H9 (cell line): ENCODE data around the gene MGMT. TPM values are rescaled to one million over a fixed set of nuclear protein-coding genes. Genes with fewer than 3 reads are reported as not detected.

Experiments used
- DNase-seq: peaks from one replicate; pipeline ENCODE4 v3.0.0-alpha.2; 2017
- H2AFZ ChIP-seq: one replicate; pipeline ENCODE4 v1.6.1; 2013; ENCODE audit warnings: mild to moderate bottlenecking, low read length, control low read depth, moderate library complexity
- H2AK5ac ChIP-seq: 2 replicates; pipeline ENCODE4 v1.6.1; 2013; ENCODE audit warnings: low read length, control low read depth, mixed read lengths; ENCODE audit not compliant: insufficient read length
- H2BK120ac ChIP-seq: one replicate; pipeline ENCODE4 v1.6.1; 2013; ENCODE audit warnings: low read depth, mild to moderate bottlenecking, low read length, control low read depth, inconsistent platforms; ENCODE audit not compliant: poor library complexity, severe bottlenecking
- H2BK12ac ChIP-seq: 2 replicates; pipeline ENCODE4 v1.6.1; 2013; ENCODE audit warnings: low read length, control low read depth, mixed read lengths, low read depth; ENCODE audit not compliant: insufficient read length
- H2BK15ac ChIP-seq: 2 replicates; pipeline ENCODE4 v1.6.1; 2013; ENCODE audit warnings: low read depth, low read length, control low read depth
- H2BK20ac ChIP-seq: one replicate; pipeline ENCODE4 v1.6.1; 2013; ENCODE audit warnings: low read depth, mild to moderate bottlenecking, low read length, control low read depth, inconsistent platforms; ENCODE audit not compliant: poor library complexity, severe bottlenecking
- H2BK5ac ChIP-seq: 2 replicates; pipeline ENCODE4 v1.6.1; 2013; ENCODE audit warnings: low read length, control low read depth, mixed read lengths; ENCODE audit not compliant: insufficient read length
- H3K14ac ChIP-seq: 2 replicates; pipeline ENCODE4 v1.6.1; 2013; ENCODE audit warnings: low read length, control low read depth; ENCODE audit not compliant: insufficient read depth
- H3K18ac ChIP-seq: 2 replicates; pipeline ENCODE4 v1.6.1; 2013; ENCODE audit warnings: low read depth, mild to moderate bottlenecking, mixed read lengths, low read length, control low read depth; ENCODE audit not compliant: insufficient read length
- H3K23ac ChIP-seq: 2 replicates; pipeline ENCODE4 v1.6.1; 2013; ENCODE audit warnings: low read length, control low read depth, mixed read lengths, low read depth; ENCODE audit not compliant: insufficient read length
- H3K23me2 ChIP-seq: 2 replicates; pipeline ENCODE4 v1.6.1; 2013; ENCODE audit warnings: low read depth, mild to moderate bottlenecking, mixed read lengths, low read length, control low read depth; ENCODE audit not compliant: insufficient read length, poor library complexity, severe bottlenecking
- H3K27ac ChIP-seq: 2 replicates; pipeline ENCODE4 v1.5.1; 2013; ENCODE audit warnings: low read length, control low read depth, mixed read lengths, low read depth; ENCODE audit not compliant: insufficient read length
- H3K27me3 ChIP-seq: 2 replicates; pipeline ENCODE4 v1.6.1; 2013; ENCODE audit warnings: low read length, control low read depth, inconsistent platforms; ENCODE audit not compliant: insufficient read depth
- H3K4ac ChIP-seq: 2 replicates; pipeline ENCODE4 v1.6.1; 2013; ENCODE audit warnings: low read depth, mild to moderate bottlenecking, control low read depth, inconsistent platforms, low read length, moderate library complexity
- H3K4me1 ChIP-seq: 2 replicates; pipeline ENCODE4 v1.6.1; 2013; ENCODE audit warnings: low read length, control low read depth, inconsistent platforms; ENCODE audit not compliant: insufficient read depth
- H3K4me2 ChIP-seq: 2 replicates; pipeline ENCODE4 v1.6.1; 2013; ENCODE audit warnings: low read length, control low read depth, mixed read lengths; ENCODE audit not compliant: insufficient read length, insufficient read depth
- H3K56ac ChIP-seq: 2 replicates; pipeline ENCODE4 v1.6.1; 2013; ENCODE audit warnings: low read depth, mild to moderate bottlenecking, mixed read lengths, low read length, control low read depth; ENCODE audit not compliant: insufficient read length
- H3K79me1 ChIP-seq: 2 replicates; pipeline ENCODE4 v1.6.1; 2013; ENCODE audit warnings: low read depth, mild to moderate bottlenecking, moderate library complexity, low read length, control low read depth, inconsistent platforms; ENCODE audit not compliant: insufficient read depth, poor library complexity, severe bottlenecking
- H3K79me2 ChIP-seq: 2 replicates; pipeline ENCODE4 v1.6.1; 2013; ENCODE audit warnings: low read length, control low read depth, inconsistent platforms; ENCODE audit not compliant: insufficient read depth
- H3K9ac ChIP-seq: 2 replicates; pipeline ENCODE4 v1.6.1; 2013; ENCODE audit warnings: low read length, control low read depth, mixed read lengths; ENCODE audit not compliant: insufficient read length; ENCODE audit errors: extremely low read depth
- H3K9me3 ChIP-seq: one replicate; pipeline ENCODE4 v1.6.1; 2013; ENCODE audit warnings: low read depth, low read length, inconsistent platforms; ENCODE audit not compliant: control insufficient read depth
- H3T11ph ChIP-seq: one replicate; pipeline ENCODE4 v1.6.1; 2013; ENCODE audit warnings: mild to moderate bottlenecking, low read length, control low read depth, inconsistent platforms
- H4K20me1 ChIP-seq: one replicate; pipeline ENCODE4 v1.6.1; 2013; ENCODE audit not compliant: control insufficient read depth, insufficient read length, insufficient read depth
- H4K5ac ChIP-seq: 2 replicates; pipeline ENCODE4 v1.6.1; 2013; ENCODE audit warnings: low read depth, mild to moderate bottlenecking, mixed read lengths, low read length, control low read depth; ENCODE audit not compliant: insufficient read length
- H4K8ac ChIP-seq: replicated peaks from 2 replicates; pipeline ENCODE4 v1.6.1; 2013; ENCODE audit warnings: low read length, control low read depth, mixed read lengths, low read depth; ENCODE audit not compliant: insufficient read length
- H4K91ac ChIP-seq: 2 replicates; pipeline ENCODE4 v1.6.1; 2013; ENCODE audit warnings: low read depth, mild to moderate bottlenecking, moderate library complexity, mixed read lengths, low read length, control low read depth; ENCODE audit not compliant: insufficient read length
- H3K27ac Mint-ChIP-seq, 3 experiments: 2 replicates in 2 of 3; 3 replicates in 1 of 3; pipeline ENCODE4 v1.8.0; 2020 to 2021; ENCODE audit warnings: mixed read lengths in 3 of 3, mild to moderate bottlenecking in 1 of 3, moderate library complexity in 1 of 3
- H3K27me3 Mint-ChIP-seq: 2 replicates; pipeline ENCODE4 v1.8.0; 2021; ENCODE audit warnings: low read depth, mild to moderate bottlenecking, moderate library complexity, mixed read lengths
- H3K36me3 Mint-ChIP-seq, 3 experiments: 2 replicates in 2 of 3; 3 replicates in 1 of 3; pipeline ENCODE4 v1.8.0; 2020 to 2021; ENCODE audit warnings: low read depth in 3 of 3, mixed read lengths in 3 of 3; ENCODE audit not compliant: insufficient read depth in 1 of 3
- H3K4me1 Mint-ChIP-seq, 2 experiments: 2 replicates each; pipeline ENCODE4 v1.8.0; 2020; ENCODE audit warnings: mixed read lengths in 2 of 2
- H3K4me3 Mint-ChIP-seq, 2 experiments: 2 replicates in 1 of 2; 3 replicates in 1 of 2; pipeline ENCODE4 v1.8.0; 2020 to 2021; ENCODE audit warnings: mild to moderate bottlenecking in 2 of 2, mixed read lengths in 2 of 2, moderate library complexity in 1 of 2
- H3K9me3 Mint-ChIP-seq, 2 experiments: 2 replicates in 1 of 2; 3 replicates in 1 of 2; pipeline ENCODE4 v1.8.0; 2020; ENCODE audit warnings: mild to moderate bottlenecking in 2 of 2, mixed read lengths in 2 of 2, moderate library complexity in 1 of 2
- WGBS: extraction: QIAGEN DNeasy Blood & Tissue Kit; methylation state at CpG from one replicate; pipeline ENCODE4 v1.1.7; 2013; ENCODE audit warnings: missing lambda C conversion rate, low lambda C conversion rate, mixed read lengths; ENCODE audit not compliant: insufficient read length; ENCODE audit errors: extremely low coverage; 5-methylcytosine and 5-hydroxymethylcytosine counted together
- total RNA-seq: library from RNA; stranded (reverse); gene quantifications from 2 replicates; pipeline ENCODE4 v1.2.1, GENCODE V29; 2021
- TF ChIP-seq, protein P1 (sequence below): fragments of 200-600 bp; sonication (generic); conservative IDR thresholded peaks from 3 replicates; pipeline ENCODE4 v1.8.0; 2021; ENCODE audit warnings: antibody characterized with exemption, mild to moderate bottlenecking

Gene MGMT
- total RNA-seq, 1 experiment from 2014 or later = 18.4 TPM

DNA sequence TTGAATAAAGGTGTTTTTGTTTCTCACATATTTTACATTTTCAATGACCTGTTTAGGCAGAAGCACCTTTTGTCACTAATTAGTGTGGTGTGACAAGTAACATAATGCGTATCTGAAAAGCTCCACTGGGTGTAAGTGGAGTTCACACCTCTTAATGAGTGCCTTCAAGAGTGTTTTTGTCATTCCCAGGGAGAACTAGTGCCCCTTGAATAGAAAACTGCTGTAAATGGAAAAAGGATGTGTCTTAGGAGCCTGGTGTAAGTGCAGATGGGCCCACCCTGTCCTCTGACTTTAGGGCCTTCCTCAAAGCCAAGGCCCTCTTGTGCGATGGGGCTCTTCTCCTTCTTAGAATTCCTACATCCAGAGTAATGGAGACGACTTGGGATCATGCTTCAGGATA is 170.0 kb downstream of the MGMT start:
- no CpG with 5 or more reads among the region's 3 CpGs for WGBS
- H3K56ac ChIP-seq = no peak overlapping the region
- Mint-ChIP-seq H3K4me3 (no peak overlapping the region), H3K4me1 (peaks cover 20 to 22% of the 10 kb centered on the region in 2 experiments), H3K27ac (peak overlapping the region in 2 of 3 experiments; percentile 34 to 64; a peak in 3 of 7 replicates), H3K9me3 (peaks cover 6 to 9% of the 10 kb centered on the region in 2 experiments; a peak in 2 of 5 replicates), H3K36me3 (peaks cover 0 to 5% (median 2%) of the 10 kb centered on the region in 3 experiments; a peak in 3 of 7 replicates), H3K27me3 (no peaks in the 10 kb centered on the region)
- no peak overlapping the region for H2BK120ac ChIP-seq
- no peak overlapping the region for H2BK15ac ChIP-seq
- H4K8ac ChIP-seq = no peak overlapping the region
- no peak overlapping the region for H3K14ac ChIP-seq
- no peaks in the 10 kb centered on the region for H3K27me3 ChIP-seq
- H3K27ac ChIP-seq = no peak overlapping the region
- TF ChIP-seq, protein P1, sequence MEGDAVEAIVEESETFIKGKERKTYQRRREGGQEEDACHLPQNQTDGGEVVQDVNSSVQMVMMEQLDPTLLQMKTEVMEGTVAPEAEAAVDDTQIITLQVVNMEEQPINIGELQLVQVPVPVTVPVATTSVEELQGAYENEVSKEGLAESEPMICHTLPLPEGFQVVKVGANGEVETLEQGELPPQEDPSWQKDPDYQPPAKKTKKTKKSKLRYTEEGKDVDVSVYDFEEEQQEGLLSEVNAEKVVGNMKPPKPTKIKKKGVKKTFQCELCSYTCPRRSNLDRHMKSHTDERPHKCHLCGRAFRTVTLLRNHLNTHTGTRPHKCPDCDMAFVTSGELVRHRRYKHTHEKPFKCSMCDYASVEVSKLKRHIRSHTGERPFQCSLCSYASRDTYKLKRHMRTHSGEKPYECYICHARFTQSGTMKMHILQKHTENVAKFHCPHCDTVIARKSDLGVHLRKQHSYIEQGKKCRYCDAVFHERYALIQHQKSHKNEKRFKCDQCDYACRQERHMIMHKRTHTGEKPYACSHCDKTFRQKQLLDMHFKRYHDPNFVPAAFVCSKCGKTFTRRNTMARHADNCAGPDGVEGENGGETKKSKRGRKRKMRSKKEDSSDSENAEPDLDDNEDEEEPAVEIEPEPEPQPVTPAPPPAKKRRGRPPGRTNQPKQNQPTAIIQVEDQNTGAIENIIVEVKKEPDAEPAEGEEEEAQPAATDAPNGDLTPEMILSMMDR = no peak
- H3K79me2 ChIP-seq = no peaks in the 10 kb centered on the region
- H3K4me1 ChIP-seq = 0 out of 2 replicates have a peak, but pooled peaks cover 3% of the 10 kb centered on the region
- no peak overlapping the region for H2BK20ac ChIP-seq
- no peak overlapping the region for H3K18ac ChIP-seq
- no peaks in the 10 kb centered on the region for H4K20me1 ChIP-seq
- H3K23ac ChIP-seq = no peak overlapping the region
- DNase-seq = no peak
- H2AK5ac ChIP-seq = no peak overlapping the region
- no peak overlapping the region for H2BK5ac ChIP-seq
- no peak overlapping the region for H3K4me2 ChIP-seq
- no peak overlapping the region for H4K91ac ChIP-seq
- H2AFZ ChIP-seq = no peak overlapping the region
- H3K79me1 ChIP-seq = no peaks in the 10 kb centered on the region
- no peak overlapping the region for H4K5ac ChIP-seq
- H3K23me2 ChIP-seq = no peaks in the 10 kb centered on the region
- no peaks in the 10 kb centered on the region for H3K9me3 ChIP-seq
- no peak overlapping the region for H3T11ph ChIP-seq
- H3K9ac ChIP-seq = no peak overlapping the region
- no peak overlapping the region for H3K4ac ChIP-seq
- no peak overlapping the region for H2BK12ac ChIP-seq
